ENCODE measurements around the gene DEGS2. TPM values are rescaled to one million over a fixed set of nuclear protein-coding genes. Genes with fewer than 3 reads are reported as not detected.

Gene DEGS2
- total RNA-seq, 2 donors from 2014 or later: 7.3 to 10.5 TPM

GRCh38 chr14:100150932-100151587 lies 8.4 kb downstream of the DEGS2 start:
- DNase-seq (peak in 1 of 4 donors; percentile 10), ATAC-seq (no peak)
- WGBS, 2 donors: 65 to 81% methylated on average over 7 to 12 of the region's 12 CpGs
- peaks cover 23% of the 10 kb centered on the region for H3K4me1 ChIP-seq
- no peaks in the 10 kb centered on the region for H3K27me3 ChIP-seq
- no peak for TF ChIP-seq CTCF (IDR thresholded peaks at IDR 0.05)
- TF ChIP-seq POLR2A (IDR thresholded peaks at IDR 0.05): no peak
- intact Hi-C loops (cut with DNase I): no loop called here
- no peak overlapping the region for H3K4me3 ChIP-seq
- no peaks in the 10 kb centered on the region for H3K9me3 ChIP-seq
- H3K27ac ChIP-seq: peak overlapping the region in 3 of 4 donors; percentile 16 to 69 (median 54)
- H3K36me3 ChIP-seq (replicated peaks in 1 of 2; ENCODE audit: insufficient read depth in 1 of 2, low read depth in 2 of 2): no peaks in the 10 kb centered on the region

- DNase-seq: peak; percentile 46 to 69 (median 64)
- WGBS, 2 donors: 22 to 34% methylated on average over 9 to 15 of the region's 21 CpGs
- TF ChIP-seq CTCF (IDR thresholded peaks at IDR 0.05) (no peak), POLR2A (IDR thresholded peaks at IDR 0.05) (no peak)
- no peaks in the 10 kb centered on the region for H3K27me3 ChIP-seq
- peak overlapping the region; percentile 16 to 69 (median 46) for H3K27ac ChIP-seq
- peaks cover 19% of the 10 kb centered on the region for H3K4me1 ChIP-seq
- no peak overlapping the region for H3K4me3 ChIP-seq
- peak; percentile 67 for ATAC-seq
- intact Hi-C loops (cut with DNase I): no loop called here
- H3K36me3 ChIP-seq (replicated peaks in 1 of 2; ENCODE audit: insufficient read depth in 1 of 2, low read depth in 2 of 2): no peaks in the 10 kb centered on the region
- no peaks in the 10 kb centered on the region for H3K9me3 ChIP-seq
Measured at GRCh38 chr14:100149851-100150611, 9.4 kb downstream of the DEGS2 start.

- TF ChIP-seq POLR2A (IDR thresholded peaks at IDR 0.05) (no peak), CTCF (IDR thresholded peaks at IDR 0.05) (no peak)
- Histone ChIP-seq H3K9me3 (no peaks in the 10 kb centered on the region), H3K4me1 (peaks cover 19% of the 10 kb centered on the region), H3K27ac (peak overlapping the region in 2 of 4 donors; percentile 16 to 66), H3K4me3 (no peak overlapping the region), H3K36me3 (replicated peaks in 1 of 2; ENCODE audit: insufficient read depth in 1 of 2, low read depth in 2 of 2) (no peaks in the 10 kb centered on the region), H3K27me3 (no peaks in the 10 kb centered on the region)
- 92 to 95% methylated on average over 20 to 57 of the region's 58 CpGs for WGBS, 2 donors
- ATAC-seq: no peak
- intact Hi-C loops (cut with DNase I): no loop called here
- DNase-seq: no peak
Measured at GRCh38 chr14:100148837-100149731, 10.4 kb downstream of the DEGS2 start.

GRCh38 chr14:100147691-100148464 lies 11.6 kb downstream of the DEGS2 start:
- no peak for TF ChIP-seq POLR2A (IDR thresholded peaks at IDR 0.05)
- TF ChIP-seq CTCF (IDR thresholded peaks at IDR 0.05): no peak

More at GRCh38 chr14:100147691-100148464, 11.6 kb downstream of the DEGS2 start:
- WGBS, 2 donors: 76 to 98% methylated on average over 9 to 28 of the region's 28 CpGs
- Histone ChIP-seq H3K27ac (no peak overlapping the region), H3K4me1 (peaks cover 23% of the 10 kb centered on the region), H3K9me3 (no peaks in the 10 kb centered on the region), H3K27me3 (no peaks in the 10 kb centered on the region), H3K36me3 (replicated peaks in 1 of 2; ENCODE audit: insufficient read depth in 1 of 2, low read depth in 2 of 2) (no peaks in the 10 kb centered on the region), H3K4me3 (no peak overlapping the region)
- intact Hi-C loops (cut with DNase I): no loop called here
- no peak for ATAC-seq
- no peak for DNase-seq

Data from body of pancreas (tissue), 4 donors.